ENCODE data around the gene DEDD. TPM values are rescaled to one million over a fixed set of nuclear protein-coding genes. Genes with fewer than 3 reads are reported as not detected.
A peak's percentile ranks its signal among the peaks of the same experiment; 100 is the strongest.

The DEDD gene
- total RNA-seq, 1 experiment from 2014 or later, result 32.8 TPM

DNA sequence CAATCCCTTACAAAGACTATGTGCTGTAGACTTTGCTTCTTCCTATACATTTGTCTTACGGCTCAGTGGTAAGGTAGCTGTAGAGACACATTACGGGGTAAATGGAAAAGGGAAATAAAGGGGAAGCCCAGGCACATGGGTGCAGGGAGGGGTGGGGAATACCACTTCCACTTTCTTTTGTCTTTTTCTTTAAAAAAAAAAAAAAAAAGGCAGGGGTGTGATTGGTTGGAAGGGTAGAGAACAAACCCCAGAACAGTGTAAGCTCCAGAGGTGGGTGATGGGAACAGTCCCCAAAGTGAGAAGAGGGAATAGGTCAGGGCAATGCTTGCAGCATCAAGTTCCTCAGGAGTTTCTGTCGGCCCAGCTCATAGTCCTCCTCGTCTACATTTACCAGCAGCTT is 10.6 kb downstream of the DEDD start:
- BruUV-seq (replicated peaks), result no TSS peak
- intact Hi-C loops (cut with micrococcal nuclease), result no loop called here
- CTCF ChIA-PET, result no interaction called here

GRCh38 chr1:161121042-161121650 is 11.3 kb downstream of the DEDD start:
- Histone ChIP-seq H4K20me1 (ENCODE audit: insufficient read depth) (no peaks in the 10 kb centered on the region), H3K27ac (ENCODE audit: low read depth, low read length) (no peak overlapping the region), H3K36me3 (ENCODE audit: control insufficient read depth in 1 of 2, insufficient read depth in 2 of 2, low read length in 2 of 2) (peaks cover 17 to 49% of the 10 kb centered on the region in 2 experiments), H3K4me1 (ENCODE audit: control insufficient read depth in 1 of 2, insufficient read depth in 2 of 2, low read length in 2 of 2) (peaks cover 16 to 30% of the 10 kb centered on the region in 2 experiments), H3K9me3 (ENCODE audit: control insufficient read depth in 1 of 2, insufficient read depth in 1 of 2, low read depth in 1 of 2, low read length in 2 of 2) (no peaks in the 10 kb centered on the region), H3K4me2 (ENCODE audit: low read length) (no peak overlapping the region), H2AFZ (ENCODE audit: low read depth, low read length, poor library complexity, severe bottlenecking) (no peak overlapping the region), H3K9me2 (ENCODE audit: insufficient read depth) (no peaks in the 10 kb centered on the region), H3K79me2 (ENCODE audit: insufficient read depth, low read length) (peaks cover 54% of the 10 kb centered on the region), H3K9ac (ENCODE audit: low read length) (no peak overlapping the region), H3K27me3 (ENCODE audit: insufficient read depth, low read length) (no peaks in the 10 kb centered on the region), H3K4me3 (replicated peaks in 1 of 2; ENCODE audit: low read depth in 1 of 2, low read length in 2 of 2) (no peak overlapping the region)
- no TSS peak for BruUV-seq (replicated peaks)
- TF ChIP-seq POLR2AphosphoS5 (IDR thresholded peaks at IDR 0.05; ENCODE audit: low read depth, low read length) (peak; percentile 15; the same call in 1 of the 2 replicates), ZFX (IDR thresholded peaks at IDR 0.05) (no peak)
- RAD21 ChIA-PET (ENCODE audit: low non-redundant PET in 1 of 2, low total read pairs in 2 of 2, uncharacterized antibody in 2 of 2, unreplicated experiment in 2 of 2), result no interaction called here
- POLR2A ChIA-PET, result interaction anchor here (0.6 to 0.8 kb wide), 3 partner anchors 12 to 847 kb away, joined by 3 to 4 read pairs (median 3); partner anchors contain the start of gene DEDD
- CTCF ChIA-PET, result no interaction called here
- DNase-seq (ENCODE audit: low read depth, low spot score) (no peak), ATAC-seq (no peak)
- intact Hi-C loops (cut with micrococcal nuclease), result no loop called here

More for the DNA sequence above, 10.6 kb downstream of the DEDD start:
- ATAC-seq (no peak), DNase-seq (ENCODE audit: low read depth, low spot score) (no peak)
- no peak overlapping the region for H3K27ac ChIP-seq (ENCODE audit: low read depth, low read length)
- no peak overlapping the region for H3K4me2 ChIP-seq (ENCODE audit: low read length)
- TF ChIP-seq POLR2AphosphoS5 (IDR thresholded peaks at IDR 0.05; ENCODE audit: low read depth, low read length), result peak; percentile 45; the same call in 1 of the 2 replicates
- TF ChIP-seq SRF (IDR thresholded peaks at IDR 0.05; ENCODE audit: low read depth), result no peak
- no peaks in the 10 kb centered on the region for H3K27me3 ChIP-seq (ENCODE audit: insufficient read depth, low read length)
- H3K4me3 ChIP-seq (replicated peaks in 1 of 2; ENCODE audit: low read depth in 1 of 2, low read length in 2 of 2), result no peak overlapping the region
- H3K4me1 ChIP-seq (ENCODE audit: control insufficient read depth in 1 of 2, insufficient read depth in 2 of 2, low read length in 2 of 2), result peaks cover 10 to 23% of the 10 kb centered on the region in 2 experiments
- peaks cover 49% of the 10 kb centered on the region for H3K79me2 ChIP-seq (ENCODE audit: insufficient read depth, low read length)
- ChIA-PET RAD21 (ENCODE audit: low non-redundant PET in 1 of 2, low total read pairs in 2 of 2, uncharacterized antibody in 2 of 2, unreplicated experiment in 2 of 2) (no interaction called here), POLR2A (interaction anchor here (0.7 to 0.8 kb wide), 2 partner anchors 11 to 848 kb away, joined by 3 read pairs; partner anchors contain the start of gene DEDD)
- no peaks in the 10 kb centered on the region for H3K9me3 ChIP-seq (ENCODE audit: control insufficient read depth in 1 of 2, insufficient read depth in 1 of 2, low read depth in 1 of 2, low read length in 2 of 2)
- H2AFZ ChIP-seq (ENCODE audit: low read depth, low read length, poor library complexity, severe bottlenecking), result no peak overlapping the region
- H3K9ac ChIP-seq (ENCODE audit: low read length), result no peak overlapping the region
- no peaks in the 10 kb centered on the region for H3K9me2 ChIP-seq (ENCODE audit: insufficient read depth)
- no peaks in the 10 kb centered on the region for H4K20me1 ChIP-seq (ENCODE audit: insufficient read depth)
- H3K36me3 ChIP-seq (ENCODE audit: control insufficient read depth in 1 of 2, insufficient read depth in 2 of 2, low read length in 2 of 2), result peaks cover 17 to 51% of the 10 kb centered on the region in 2 experiments

All from HCT116 (cell line).